Right forelimb (tissue), 1 donor: ENCODE measurements around the gene GIGYF1.
"Not testable (repeated sequence)": the region's sequence is repeated elsewhere in the genome, so short reads cannot be mapped to it uniquely, and the experiment has no call there.

Experiments
- DNase-seq: peaks from one replicate; pipeline ENCODE4 v3.0.0-alpha.2; 2018

The GIGYF1 gene

DNA sequence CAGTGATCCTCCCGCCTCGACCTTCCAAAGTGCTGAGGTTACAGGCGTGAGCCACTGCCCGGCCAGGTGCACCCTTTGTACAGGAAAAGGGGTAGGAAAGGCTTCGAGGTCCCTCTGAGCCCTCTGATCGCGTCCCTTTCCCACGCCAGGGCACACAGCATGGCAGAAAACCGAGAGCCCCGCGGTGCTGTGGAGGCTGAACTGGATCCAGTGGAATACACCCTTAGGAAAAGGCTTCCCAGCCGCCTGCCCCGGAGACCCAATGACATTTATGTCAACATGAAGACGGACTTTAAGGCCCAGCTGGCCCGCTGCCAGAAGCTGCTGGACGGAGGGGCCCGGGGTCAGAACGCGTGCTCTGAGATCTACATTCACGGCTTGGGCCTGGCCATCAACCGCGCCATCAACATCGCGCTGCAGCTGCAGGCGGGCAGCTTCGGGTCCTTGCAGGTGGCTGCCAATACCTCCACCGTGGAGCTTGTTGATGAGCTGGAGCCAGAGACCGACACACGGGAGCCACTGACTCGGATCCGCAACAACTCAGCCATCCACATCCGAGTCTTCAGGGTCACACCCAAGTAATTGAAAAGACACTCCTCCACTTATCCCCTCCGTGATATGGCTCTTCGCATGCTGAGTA lies 12.7 kb upstream of the GIGYF1 start:
- DNase-seq: no peak

DNA sequence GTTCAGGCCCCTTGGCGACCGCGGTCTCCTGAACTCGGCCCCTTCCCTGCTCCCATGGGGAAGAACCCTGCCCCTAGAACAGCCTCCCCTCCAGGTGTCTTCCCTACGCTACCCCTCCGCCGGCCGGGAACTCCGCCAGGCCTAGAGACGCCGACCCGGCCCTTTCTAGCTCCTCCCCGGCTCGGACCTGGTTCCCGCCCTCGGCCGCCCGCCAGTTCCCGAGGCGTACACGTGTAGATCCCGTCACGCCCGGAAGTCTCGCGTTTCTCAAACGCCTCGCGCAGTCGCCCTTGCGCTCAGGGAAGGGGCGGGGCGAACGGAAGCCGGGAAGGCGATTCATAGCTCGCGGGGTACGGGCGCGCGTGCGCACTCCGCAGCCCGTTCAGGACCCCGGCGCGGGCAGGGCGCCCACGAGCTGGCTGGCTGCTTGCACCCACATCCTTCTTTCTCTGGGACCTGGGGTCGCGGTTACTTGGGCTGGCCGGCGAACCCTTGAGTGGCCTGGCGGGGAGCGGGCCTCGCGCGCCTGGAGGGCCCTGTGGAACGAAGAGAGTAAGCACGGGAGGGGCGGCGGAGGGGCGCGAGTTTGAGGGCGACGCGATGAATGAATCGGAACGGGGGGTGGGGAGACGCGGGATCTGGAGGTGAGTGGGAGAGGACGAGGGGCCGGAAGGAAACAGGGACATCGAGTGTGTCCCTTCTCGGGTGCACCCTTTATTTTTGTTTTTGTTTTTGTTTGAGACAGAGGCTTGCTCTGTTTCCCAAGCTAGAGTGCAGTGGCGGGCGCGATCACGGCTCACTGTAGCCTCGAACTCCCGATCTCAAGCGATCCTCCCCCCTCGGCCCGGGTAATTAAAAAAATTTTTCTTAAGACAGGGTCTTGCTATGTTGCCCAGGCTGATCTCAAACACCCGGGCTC lies 12.0 kb upstream of the GIGYF1 start, which contains the start of gene POP7:
TSS of gene POP7 (plus strand) at position 369 of the 919 bp plus-strand sequence. CDS start 710 bp downstream, outside the sequence.
- DNase-seq: peak; percentile 100

DNA sequence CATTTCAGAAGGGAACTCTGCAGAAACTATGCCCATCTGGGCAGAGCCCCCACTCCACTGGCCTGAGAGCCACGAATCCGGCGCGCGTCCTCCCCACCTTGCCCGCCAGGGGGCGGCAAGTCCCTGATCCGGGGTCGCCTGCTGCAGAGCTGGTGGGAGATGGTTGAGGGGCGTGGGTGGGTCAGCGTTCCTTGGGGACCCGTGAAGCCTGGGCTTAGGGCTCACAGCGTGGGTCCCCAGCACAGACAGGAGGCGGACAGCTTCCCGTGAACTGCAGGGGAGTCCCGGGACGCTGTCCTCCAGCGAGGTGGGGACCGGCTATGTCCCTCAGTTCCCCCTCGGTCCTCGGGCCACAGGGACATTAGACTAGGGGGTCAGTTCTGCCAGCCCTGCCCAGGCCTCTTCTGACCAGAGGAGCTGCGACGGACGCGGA lies 11.3 kb upstream of the GIGYF1 start:
- peak; percentile 94 for DNase-seq

GRCh38 chr7:100701089-100701488 lies 7.0 kb upstream of the GIGYF1 start:
- not testable (repeated sequence) for DNase-seq

DNA sequence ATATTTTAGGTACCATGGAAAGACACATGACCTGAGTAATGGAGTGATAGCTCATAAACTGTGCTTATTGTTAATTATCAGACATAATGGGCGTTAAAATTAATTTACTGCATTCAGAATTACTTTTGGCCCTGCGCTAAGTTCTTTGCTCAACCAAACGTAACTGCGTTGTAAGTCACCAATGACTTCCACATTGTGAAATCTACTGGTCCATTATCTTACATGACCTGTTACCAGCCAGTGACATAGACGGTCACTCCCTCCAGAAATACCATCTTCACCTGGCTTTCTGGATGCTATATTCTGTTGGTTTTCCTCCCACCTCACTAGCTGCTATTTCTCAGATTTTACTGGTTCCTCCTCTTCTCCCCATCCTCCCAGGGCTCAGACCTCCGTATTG lies 5.0 kb upstream of the GIGYF1 start:
- no peak for DNase-seq

GRCh38 chr7:100696123-100696521 lies 2.1 kb upstream of the GIGYF1 start:
- DNase-seq: no peak

- DNase-seq: no peak
These were observed 545 bp downstream of the GIGYF1 start for GRCh38 chr7:100693312-100694097.

GRCh38 chr7:100692578-100692961 lies 1.5 kb downstream of the GIGYF1 start:
- no peak for DNase-seq

- DNase-seq: peak; percentile 84
These were observed 2.1 kb downstream of the GIGYF1 start for GRCh38 chr7:100691676-100692577.

GRCh38 chr7:100689230-100690135 lies 4.6 kb downstream of the GIGYF1 start:
- no peak for DNase-seq

DNA sequence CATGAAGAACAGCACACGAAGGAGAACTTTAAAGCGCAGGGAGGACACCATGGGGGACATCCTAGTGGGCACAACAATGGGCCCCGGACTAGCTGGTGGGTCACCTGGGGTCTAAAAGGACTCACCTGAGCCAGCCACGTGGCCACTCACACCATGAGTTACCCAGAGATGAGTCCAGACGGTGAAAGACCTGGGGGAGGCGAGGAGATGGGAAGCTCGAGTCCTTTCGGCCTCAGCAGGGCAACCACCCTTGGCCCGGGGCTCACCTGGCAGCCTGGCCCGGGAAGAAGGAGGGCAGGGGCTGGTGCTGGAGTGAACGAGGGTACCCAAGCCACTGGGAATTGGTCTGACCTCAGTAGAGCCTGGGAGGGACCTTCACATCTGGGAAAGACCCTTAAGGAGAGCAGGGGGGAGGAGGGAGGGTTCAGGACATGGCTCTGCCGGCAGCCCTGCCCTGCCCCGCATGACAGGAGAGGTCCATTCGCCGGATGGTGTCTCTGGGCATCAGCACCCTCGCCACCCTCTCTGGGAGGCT lies 5.7 kb downstream of the GIGYF1 start:
- DNase-seq: no peak

DNA sequence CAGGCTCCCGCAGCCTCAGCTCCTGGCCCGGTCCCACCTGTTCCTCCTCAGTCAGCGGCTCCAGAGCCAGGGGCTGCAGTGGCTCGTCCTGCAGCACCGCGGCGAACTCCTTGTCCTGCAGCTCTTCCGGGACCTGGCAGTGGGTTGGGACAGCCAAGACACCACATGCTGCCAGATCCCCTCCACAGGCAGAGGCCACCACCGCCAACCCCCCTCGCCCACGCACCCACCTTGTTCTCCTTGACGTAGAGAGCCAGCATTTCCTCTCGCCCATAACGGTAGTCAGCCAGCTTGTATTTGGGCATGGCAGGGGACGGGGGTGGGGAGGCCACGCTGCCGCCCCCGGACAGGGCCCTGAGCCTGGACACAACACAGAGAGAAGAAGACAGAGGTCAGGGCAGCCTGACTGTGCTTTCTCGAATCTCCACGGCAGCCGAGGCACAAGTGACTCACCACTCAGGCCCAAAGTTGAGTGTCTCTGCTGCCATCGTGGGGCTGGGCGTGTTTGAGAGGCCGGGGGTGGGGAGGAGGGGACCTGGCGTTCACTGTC lies 6.2 kb downstream of the GIGYF1 start:
- no peak for DNase-seq

DNA sequence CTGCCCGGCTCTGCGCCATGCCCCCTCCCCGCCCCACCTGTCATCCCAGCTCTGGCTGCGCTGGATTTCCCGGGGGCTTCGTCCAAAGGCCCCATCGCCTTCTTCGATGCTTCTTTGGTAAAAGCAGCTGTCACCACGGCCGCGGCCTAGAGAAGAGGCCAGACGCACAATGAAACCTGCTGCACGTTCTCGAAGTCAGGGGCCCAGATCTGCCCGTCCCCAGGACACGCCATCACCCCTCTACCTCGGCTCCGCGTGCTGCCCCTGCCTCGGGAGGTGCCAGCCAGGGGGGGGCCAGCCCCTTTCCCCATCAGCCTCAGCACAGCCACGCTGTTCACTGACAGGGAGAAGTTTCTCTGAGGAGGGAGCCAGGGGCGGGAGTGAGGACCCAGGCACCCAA lies 6.8 kb downstream of the GIGYF1 start:
- DNase-seq: no peak

- no peak for DNase-seq
These were observed 7.2 kb downstream of the GIGYF1 start for GRCh38 chr7:100686822-100687211.

- DNase-seq: no peak
These were observed 7.7 kb downstream of the GIGYF1 start for GRCh38 chr7:100686201-100686821.

DNA sequence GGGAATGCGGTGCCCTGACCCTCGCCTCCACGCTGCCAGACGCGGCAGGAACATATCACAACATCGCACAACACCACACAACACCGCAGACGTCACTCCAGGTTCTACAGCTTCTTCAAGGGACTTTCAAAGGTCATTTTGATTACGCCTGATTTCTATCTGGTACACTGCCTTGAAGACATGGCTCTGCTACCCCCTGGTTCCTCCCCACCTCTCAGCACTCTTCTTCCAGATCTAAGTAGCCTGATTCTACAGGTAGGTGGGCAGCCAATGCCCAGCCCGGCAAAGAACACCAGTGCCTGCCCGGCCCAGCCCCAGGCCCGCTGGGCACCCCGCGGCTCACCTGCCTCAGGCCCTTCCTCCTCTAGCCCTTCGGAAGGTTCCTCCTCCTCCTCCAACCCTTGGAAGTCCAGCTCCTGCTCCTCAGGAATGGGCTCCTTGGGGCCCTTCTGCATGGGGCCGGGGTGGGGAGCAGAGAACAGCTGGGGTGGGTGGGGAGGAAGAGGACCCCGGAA lies 8.4 kb downstream of the GIGYF1 start:
- DNase-seq: no peak

DNA sequence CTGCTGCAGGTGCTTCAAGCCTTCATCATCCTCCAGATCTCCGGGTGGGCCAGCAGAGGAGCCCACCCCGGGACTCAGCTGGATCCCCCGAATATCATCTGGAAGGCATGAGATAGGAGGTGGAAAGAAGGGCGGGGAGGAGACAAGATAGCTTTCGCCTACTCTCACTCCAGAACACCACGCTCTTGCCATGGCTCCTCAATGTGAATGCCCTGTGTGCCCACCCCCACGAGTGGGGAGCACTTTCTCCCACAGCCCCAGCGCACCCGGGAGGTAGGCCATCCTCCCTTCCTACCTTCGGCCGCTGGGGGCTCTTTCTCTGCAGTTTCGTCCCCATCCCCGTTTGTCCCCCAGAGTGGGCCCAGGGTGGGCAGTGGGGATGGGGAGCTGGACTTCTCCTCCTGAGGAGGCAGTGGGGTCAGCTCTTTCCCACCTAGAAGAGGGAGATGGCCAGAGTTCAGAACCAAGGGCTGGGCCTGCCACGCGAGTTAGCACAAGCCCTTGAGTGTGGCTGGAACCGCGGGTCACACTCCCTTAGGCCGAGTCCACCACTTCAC lies 8.9 kb downstream of the GIGYF1 start:
- no peak for DNase-seq

GRCh38 chr7:100684534-100685042 lies 9.5 kb downstream of the GIGYF1 start:
- DNase-seq: no peak
